Fibroblast of peridontal ligament (primary cell): ENCODE data around the gene ENTPD6.
A peak's percentile ranks its signal among the peaks of the same experiment; 100 is the strongest.

Experiments
- DNase-seq: peaks from one replicate; pipeline ENCODE4 v3.0.0-alpha.2; 2010; ENCODE audit errors: extremely low read depth

Gene ENTPD6

GRCh38 chr20:25187635-25188034 is 7.9 kb upstream of the ENTPD6 start:
- no peak for DNase-seq

DNA sequence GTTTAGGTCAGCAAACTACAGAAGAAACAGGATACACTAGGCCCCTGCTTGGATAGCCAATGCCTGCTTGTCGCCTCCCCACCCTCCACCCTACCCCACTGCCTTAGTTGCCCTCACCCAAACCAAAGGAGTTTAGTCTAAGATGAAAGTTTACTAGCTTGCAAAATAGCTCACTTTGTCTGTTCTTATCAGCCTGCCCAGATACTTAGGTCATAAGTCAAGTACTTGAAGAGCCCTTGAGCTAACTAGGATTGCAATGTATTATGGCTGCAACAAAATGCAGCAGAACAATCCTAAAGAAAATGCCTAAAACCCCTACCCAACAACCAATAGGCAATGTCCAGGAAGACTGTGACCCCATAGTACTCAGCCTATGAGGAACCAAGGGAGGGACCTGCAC is 7.3 kb upstream of the ENTPD6 start:
- DNase-seq: no peak

DNA sequence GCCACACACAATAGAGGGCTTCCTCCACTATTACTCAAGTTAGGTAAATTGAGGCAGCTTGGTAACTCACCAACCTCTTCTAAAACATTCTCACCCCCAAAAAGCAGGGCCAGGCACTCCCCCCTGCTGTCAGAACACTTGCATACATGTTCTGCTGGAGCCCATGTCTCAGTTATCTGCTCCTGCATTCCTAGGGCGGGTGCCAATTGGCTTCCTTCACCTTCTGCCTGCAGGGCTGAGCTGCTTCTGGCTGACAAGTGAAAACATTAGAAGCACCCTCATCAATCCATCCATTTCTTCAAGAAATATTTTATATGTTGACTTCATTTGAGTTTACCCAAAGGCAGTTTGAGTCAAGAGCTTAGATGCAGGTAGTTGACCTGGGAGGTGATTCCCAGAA is 4.5 kb upstream of the ENTPD6 start:
- DNase-seq: no peak

DNA sequence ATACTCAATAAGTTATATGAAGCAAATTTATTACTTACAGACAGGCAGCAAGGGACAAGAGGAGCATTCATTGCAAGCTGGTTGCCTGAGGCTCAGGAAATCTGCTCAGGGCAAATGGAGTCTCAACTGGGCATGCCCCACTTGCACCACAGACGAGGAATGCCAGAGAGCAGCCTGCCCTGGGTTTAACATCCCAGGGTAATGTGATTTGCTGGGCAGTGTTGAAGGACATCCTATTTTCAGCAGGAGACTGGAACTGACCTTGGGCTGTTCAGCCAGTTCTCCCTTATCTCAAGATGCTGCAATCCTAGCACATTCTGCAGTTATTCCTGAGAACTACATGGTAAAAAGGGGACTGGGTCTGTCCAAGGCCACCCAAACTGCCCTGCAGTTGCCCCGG is 3.8 kb upstream of the ENTPD6 start:
- no peak for DNase-seq

- no peak for DNase-seq
Measured at GRCh38 chr20:25193843-25194242, 1.7 kb upstream of the ENTPD6 start.

DNA sequence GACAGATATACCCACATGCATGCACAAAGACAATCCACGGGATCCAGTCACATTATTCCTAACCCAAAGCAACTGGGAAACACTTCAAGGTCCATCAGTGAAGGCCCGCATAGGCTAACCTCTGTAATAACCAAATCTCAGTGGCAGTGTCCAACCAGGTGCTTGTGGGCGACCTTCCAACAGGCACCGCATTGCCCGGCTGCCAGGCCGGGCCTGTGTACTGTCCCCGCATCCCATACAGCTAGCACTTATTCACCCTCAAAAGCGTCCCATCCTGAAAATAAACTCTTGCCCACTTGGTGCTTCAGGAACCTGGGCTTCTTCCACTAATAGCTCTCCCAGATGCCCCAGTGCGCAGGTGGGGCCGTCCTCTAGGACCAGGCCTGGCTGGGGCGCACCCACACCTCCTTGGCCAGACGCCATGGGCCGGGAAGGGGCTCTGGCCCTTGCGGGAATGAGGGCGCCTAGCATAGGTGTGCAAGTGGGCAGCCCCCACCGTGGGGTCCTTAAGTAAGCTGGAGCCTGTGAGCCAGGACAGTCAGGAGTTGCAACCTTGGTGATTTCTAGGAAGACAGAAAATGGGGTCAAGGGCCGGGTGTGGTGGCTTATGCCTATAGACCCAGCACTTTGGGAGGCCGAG is 1.1 kb upstream of the ENTPD6 start:
- DNase-seq: no peak

DNA sequence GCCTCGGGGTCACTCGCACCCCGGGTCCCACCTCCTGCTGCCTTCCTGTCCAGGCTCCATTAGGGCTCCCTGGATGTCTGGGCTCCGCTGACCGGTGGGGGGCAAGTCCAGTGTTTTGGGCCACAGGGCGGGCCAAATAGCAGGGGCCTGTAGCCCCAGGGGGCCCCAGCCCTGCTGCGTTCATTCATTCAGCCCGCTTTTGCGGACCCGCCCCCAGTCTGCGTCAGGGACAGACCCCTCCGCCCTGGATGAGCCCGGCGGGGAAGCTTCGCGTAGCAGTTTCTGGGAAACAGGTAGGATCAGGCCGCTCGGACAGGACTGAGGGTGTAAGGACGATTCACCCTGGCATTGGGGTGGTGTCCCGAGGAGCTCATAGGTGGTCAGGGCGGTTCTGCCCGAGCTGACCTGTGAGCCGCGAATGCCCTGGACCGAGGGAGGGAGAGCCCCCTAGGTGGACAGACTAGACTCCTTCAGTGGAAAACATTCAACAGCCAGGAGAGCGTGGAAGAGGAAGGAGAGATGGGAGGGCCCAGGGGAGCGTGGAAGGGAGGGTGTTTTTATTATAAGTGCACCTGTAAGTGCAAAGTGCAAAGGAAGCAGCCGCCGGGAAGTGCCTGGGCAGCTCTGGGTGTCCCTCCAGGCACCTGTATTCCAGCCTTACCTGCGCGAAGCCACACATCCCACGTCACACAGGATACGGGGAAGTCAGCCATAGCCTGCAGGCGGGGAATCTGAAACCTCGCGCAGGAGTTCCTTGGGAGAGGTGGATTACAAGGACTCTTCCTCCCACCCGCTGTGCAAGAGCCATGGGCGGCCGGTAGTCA is 662 bp downstream of the ENTPD6 start:
- no peak for DNase-seq

GRCh38 chr20:25196786-25197120 is 1.2 kb downstream of the ENTPD6 start:
- DNase-seq: no peak

DNA sequence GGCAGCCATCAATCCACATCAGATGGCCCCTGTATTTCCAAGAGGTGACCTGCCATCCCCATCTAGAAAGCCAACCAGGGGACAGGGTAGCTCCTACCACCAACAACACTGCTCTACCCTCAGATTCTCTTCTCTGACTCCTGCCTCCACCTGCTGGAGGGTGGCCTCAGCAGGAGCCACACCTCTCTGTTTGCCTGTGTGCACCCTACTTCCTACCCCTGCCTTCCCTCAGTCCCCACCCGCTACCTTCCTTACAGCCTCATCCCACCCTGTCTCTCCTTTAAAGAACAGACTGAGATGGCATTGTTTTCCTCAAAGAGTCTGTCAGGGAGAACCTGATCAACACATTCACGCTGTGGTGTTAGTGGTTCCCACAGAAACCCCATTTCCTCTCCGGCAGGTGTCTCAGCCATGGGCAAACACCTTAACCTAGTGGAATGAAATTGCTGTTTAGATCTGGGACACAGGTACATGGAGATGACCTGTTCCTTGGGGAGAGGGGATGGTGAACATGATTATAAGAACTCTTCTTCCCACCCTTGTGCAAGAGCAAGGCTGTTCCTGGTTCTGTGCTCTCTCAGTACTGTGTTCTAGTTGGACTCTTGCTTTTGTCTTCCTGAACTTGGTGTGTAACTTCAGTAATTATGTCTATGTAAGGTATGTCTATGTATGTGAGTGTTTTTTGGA is 1.8 kb downstream of the ENTPD6 start:
- no peak for DNase-seq

DNA sequence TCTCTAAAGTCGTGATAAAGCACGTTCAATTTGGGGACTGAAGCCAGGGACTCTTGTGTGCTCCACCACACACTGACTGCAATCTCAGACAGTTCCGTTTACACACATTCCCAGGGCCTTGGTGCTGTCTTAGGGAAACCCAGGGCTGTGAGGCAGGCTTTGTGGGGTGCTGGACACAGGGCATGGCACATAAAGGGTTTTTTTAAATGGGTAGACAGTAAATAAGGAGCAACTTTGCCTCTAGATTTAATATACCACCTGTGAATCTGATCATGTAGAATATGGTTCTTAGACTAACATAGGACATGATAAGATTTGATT is 2.3 kb downstream of the ENTPD6 start:
- no peak for DNase-seq

DNA sequence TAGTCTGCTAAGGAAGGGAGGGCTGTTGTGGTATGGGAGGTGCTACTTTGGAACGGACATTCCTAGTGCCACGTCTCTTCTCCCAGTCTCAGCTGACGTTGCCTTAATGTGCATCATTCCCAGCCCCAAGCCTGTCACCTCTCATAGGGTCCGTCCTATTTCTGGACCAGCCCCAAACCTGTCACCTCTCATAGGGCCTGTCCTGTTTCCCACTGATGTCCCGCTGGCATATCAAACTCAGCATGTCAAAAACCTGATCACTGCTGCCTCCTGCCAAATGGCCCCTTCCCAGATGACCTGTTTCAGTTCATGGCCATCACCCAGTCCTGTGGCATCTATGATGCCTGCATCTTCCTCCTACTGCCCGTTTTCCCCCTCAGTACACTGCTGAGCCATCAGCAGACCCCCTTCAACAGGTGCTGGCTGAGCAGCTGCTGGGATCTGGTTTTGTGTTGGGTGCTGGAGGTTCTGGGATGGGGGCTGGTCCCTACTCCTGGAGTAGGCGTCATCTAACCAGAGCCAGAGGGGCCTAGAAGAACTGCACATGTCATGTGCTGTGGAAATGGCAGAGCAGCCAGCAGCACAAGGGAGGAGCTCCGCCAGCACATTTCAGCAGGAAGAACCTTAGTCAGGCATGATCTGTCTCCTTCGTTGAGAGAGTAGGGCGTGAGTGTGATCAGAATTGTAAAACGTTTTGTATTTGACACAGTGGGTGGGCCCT is 3.3 kb downstream of the ENTPD6 start:
- no peak for DNase-seq

DNA sequence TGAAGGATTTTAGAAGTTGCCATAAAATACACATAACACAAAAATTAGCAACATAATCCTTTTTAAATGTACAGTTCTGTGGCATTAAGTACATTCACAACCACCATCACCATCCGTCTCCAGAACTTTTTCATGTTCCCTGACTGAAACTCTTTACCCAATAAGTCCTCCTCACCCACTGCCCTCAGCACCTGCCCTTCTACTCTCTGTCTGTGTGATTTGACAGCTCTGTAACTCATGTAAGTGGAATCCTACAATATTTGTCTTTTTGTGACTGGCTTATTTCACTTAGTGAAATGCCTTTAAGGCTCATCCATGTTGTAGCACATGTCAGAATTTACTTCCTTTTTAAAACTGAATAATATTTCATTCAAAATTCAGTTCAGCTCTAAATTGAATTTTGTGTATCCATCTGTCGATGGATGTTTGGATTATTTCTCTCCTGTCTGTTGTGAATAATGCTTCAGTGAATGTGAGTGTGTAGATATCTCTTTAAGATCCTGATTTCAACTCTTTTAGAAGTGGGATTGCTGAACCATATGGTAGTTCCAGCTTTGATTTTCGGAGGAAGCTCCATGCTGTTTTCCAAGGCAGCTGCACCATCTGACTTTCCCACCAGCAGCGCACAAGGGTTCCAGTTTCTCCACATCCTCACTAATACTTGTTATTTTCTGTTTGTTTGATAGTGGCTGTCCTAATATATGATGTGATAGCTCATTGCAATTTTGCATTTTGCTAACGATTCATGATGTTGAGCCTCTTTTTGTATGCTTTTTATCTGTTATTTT is 4.2 kb downstream of the ENTPD6 start:
- no peak for DNase-seq

DNA sequence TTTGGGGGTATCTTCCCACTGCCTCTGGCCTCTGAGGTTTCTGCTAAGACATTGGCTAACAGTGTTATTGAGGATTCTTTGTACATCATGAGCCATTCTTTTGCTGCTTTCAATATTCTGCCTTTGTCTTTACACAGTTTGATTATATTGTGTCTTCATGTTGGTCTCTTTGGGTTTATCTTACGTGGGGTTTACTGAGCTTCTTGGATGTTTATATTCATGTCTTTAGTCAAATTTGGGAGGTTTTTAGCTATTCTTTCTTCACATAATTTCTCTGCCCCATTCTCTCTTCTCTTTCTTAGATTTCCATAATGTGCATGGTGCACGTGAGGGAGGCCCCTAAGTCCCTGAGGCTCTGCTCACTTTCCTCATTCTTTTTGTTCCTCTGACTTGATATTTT is 7.6 kb downstream of the ENTPD6 start:
- no peak for DNase-seq

- peak; percentile 29 for DNase-seq
Measured at GRCh38 chr20:25203871-25204320, 8.4 kb downstream of the ENTPD6 start.

DNA sequence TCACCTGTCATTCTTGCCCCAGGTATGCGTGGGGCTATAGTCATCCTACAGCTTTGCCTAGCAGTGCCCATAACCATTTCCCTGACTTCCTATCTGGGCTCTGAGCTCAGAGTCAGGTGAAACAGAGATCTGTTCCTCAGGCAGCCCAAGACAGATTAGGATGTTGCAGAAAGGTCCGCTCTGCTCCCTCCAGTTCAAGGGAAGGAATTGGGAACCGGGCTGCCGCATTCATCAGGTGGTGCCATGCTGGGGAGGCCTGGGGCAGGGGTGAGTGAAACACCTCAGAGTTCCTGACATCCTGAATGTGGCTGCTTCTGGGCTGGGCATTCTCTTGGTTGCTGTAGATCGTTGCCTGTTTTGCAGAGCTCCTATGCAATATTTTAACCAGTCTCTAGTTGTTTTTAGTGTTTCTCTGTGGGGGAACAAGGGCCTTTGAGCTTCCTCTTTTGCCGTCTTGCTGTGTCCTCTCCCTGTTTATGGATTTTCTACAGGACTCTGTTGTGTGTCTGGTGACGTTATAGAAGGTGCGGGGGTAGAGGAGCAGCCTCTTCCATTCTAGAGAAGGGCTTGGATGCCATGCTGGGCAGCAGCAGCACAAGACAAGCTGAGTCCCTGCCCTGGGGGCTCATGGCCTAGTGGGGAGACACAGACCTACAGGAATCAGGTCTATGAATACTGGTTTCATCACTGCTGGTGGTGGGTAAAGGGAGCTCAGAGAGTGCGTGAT is 9.2 kb downstream of the ENTPD6 start:
- no peak for DNase-seq

DNA sequence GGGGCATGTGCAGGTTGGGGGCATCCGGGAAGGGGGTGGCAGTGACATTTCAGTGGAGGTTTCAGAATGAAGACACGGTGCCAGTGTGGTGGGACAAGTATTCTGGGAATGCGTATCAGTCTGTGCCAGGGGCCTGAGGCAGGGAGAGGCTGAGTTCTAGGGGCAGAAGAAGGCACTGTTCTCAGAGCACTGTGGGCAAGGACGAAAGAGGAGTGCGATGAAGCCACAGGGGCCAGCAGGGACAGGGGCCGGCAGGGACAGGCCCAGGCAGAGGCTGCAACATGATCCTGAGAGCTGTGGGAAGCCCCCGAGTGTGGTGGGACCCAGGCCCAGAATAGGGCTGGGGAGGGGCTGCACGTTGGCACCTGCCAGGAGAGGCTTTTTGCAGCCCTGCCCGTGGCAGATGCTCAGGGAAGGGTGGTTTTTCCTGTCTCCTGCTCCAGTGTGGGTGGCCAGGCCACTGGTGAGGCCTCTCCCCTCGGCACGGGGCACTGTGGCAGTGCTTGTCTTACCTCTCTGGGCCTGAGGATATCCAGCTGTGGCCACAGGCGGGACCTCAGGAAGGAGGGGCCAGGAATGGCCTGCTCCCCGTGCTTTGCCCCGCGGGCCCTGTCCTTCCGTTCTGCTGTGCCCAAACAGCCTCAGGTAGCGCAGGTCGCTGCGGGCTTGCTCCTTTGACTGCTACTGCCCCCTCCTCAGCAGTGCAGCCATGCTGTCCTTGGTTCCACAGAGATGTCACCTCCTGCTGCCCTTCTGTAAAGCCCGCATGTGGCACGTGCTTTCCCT is 10.0 kb downstream of the ENTPD6 start:
- no peak for DNase-seq

GRCh38 chr20:25206063-25206403 is 10.5 kb downstream of the ENTPD6 start:
- DNase-seq: no peak

- DNase-seq: no peak
Measured at GRCh38 chr20:25206548-25206947, 11.0 kb downstream of the ENTPD6 start.

DNA sequence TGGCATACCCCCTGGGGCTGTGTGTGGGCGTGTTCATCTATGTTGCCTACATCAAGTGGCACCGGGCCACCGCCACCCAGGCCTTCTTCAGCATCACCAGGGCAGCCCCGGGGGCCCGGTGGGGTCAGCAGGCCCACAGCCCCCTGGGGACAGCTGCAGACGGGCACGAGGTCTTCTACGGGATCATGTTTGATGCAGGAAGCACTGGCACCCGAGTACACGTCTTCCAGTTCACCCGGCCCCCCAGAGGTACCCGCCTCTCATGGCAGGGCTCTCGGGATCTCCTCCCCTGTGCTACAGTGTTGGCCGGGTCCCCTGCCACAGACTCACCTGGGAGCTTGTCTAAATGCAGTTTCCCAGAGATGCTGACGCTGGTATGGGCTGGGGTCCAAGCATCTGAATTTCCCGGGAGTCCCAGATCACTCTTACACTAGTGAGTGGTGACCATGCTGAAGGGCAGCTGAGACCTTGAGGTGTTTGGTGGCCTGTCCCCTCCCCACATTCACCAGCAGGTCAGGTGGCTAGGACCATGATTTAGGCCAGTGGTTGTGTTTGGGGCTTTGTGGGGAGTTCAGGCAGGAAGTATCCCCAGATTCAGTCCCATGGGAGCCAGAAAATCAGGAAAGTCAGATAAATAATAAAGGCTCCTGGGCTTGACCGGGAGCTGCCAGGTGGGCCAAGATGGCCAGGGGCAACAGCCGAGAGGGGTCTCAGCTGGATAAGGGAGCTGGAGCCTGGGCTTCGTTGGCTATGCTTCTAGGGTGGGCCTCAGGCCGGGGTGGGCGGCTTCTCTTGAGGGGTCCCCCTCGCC is 11.8 kb downstream of the ENTPD6 start:
- no peak for DNase-seq
